Mucosa of descending colon (tissue), 3 donors: ENCODE measurements around the gene LYST. TPM values are rescaled to one million over a fixed set of nuclear protein-coding genes. Genes with fewer than 3 reads are reported as not detected.

Experiments
- ATAC-seq: fragments of 200-7000 bp; cut with Tn5 transposase; one replicate; pipeline ENCODE4 v1.9.1; 2020; ENCODE audit warnings: mild to moderate bottlenecking, moderate library complexity
- DNase-seq, 3 donors: peaks; one replicate each; pipeline ENCODE4 v3.0.0-alpha.2; 2020
- H3K36me3 ChIP-seq: fragments of 200-600 bp; one replicate; pipeline ENCODE4 v1.8.0; 2021; ENCODE audit warnings: low read depth, mild to moderate bottlenecking
- H3K4me1 ChIP-seq: fragments of 200-600 bp; one replicate; pipeline ENCODE4 v1.8.0; 2021; ENCODE audit warnings: low read depth, mild to moderate bottlenecking
- H3K4me3 ChIP-seq: fragments of 200-600 bp; one replicate; pipeline ENCODE4 v1.8.0; 2021; ENCODE audit warnings: mild to moderate bottlenecking
- H3K9me3 ChIP-seq: fragments of 200-600 bp; one replicate; pipeline ENCODE4 v1.8.0; 2021; ENCODE audit warnings: mild to moderate bottlenecking
- CTCF ChIP-seq: fragments of 200-600 bp; IDR thresholded peaks from one replicate; pipeline ENCODE4 v1.8.0; 2022; ENCODE audit warnings: antibody characterized with exemption, mild to moderate bottlenecking
- intact Hi-C, 2 donors: fragments of 100-400 bp; cut with DNase I in 1 of 2; cut with micrococcal nuclease in 1 of 2; formaldehyde crosslinking; loops; one replicate each; pipeline versions ENCODE4 v1.11.0 to v1.11.1; 2022; cut with DNase I, micrococcal nuclease
- total RNA-seq, 3 donors: library from RNA; stranded (reverse); fragmentation: NEBNext Ultra II Directional in 2 of 3; extraction: Animal tissue kit (Norgen Biotek cat#: 25700) in 2 of 3; gene quantifications; one replicate each; pipeline versions ENCODE4 v1.2.1 to v1.2.4, GENCODE V29; 2021 to 2023
- donor health status: DM: no; HTN: no; CAD: no; lungs with moderate emphysema.
- donor health status: DM: no; HTN: no; CAD: no.
- donor health status: DM: no; HTN: yes; CAD: no.

The LYST gene
- total RNA-seq, 3 donors from 2014 or later: 24.0 to 32.3 (median 26.7) TPM

- no peak for TF ChIP-seq CTCF
- intact Hi-C loops: no loop called here
- no peak overlapping the region for H3K4me3 ChIP-seq
- DNase-seq (no peak), ATAC-seq (no peak)
- H3K9me3 ChIP-seq: no peaks in the 10 kb centered on the region
- no peaks in the 10 kb centered on the region for H3K4me1 ChIP-seq
- no peaks in the 10 kb centered on the region for H3K36me3 ChIP-seq
Measured at GRCh38 chr1:235832011-235832410, 34.7 kb downstream of the LYST start.

- intact Hi-C loops: no loop called here
- H3K4me3 ChIP-seq: no peak overlapping the region
Measured at GRCh38 chr1:235831148-235831547, 35.6 kb downstream of the LYST start.

GRCh38 chr1:235826102-235826854 lies 40.4 kb downstream of the LYST start:
- ATAC-seq: no peak
- H3K4me1 ChIP-seq: no peaks in the 10 kb centered on the region

More at GRCh38 chr1:235831148-235831547, 35.6 kb downstream of the LYST start:
- Histone ChIP-seq H3K9me3 (no peaks in the 10 kb centered on the region), H3K4me1 (no peaks in the 10 kb centered on the region), H3K36me3 (no peaks in the 10 kb centered on the region)
- TF ChIP-seq CTCF: no peak
- no peak for ATAC-seq
- DNase-seq: no peak

GRCh38 chr1:235825229-235825628 lies 41.5 kb downstream of the LYST start:
- H3K9me3 ChIP-seq: no peaks in the 10 kb centered on the region
- no peak for ATAC-seq
- intact Hi-C loops: no loop called here

More at GRCh38 chr1:235826102-235826854, 40.4 kb downstream of the LYST start:
- no peak for DNase-seq
- Histone ChIP-seq H3K9me3 (no peaks in the 10 kb centered on the region), H3K36me3 (no peaks in the 10 kb centered on the region), H3K4me3 (no peak overlapping the region)
- TF ChIP-seq CTCF: no peak
- intact Hi-C loops: no loop called here

GRCh38 chr1:235823684-235824083 lies 43.0 kb downstream of the LYST start:
- intact Hi-C loops: no loop called here
- Histone ChIP-seq H3K36me3 (no peaks in the 10 kb centered on the region), H3K4me3 (no peak overlapping the region), H3K4me1 (no peaks in the 10 kb centered on the region), H3K9me3 (no peaks in the 10 kb centered on the region)
- DNase-seq (no peak), ATAC-seq (no peak)
- no peak for TF ChIP-seq CTCF

More at GRCh38 chr1:235825229-235825628, 41.5 kb downstream of the LYST start:
- no peak overlapping the region for H3K4me3 ChIP-seq
- no peaks in the 10 kb centered on the region for H3K4me1 ChIP-seq
- TF ChIP-seq CTCF: no peak
- H3K36me3 ChIP-seq: no peaks in the 10 kb centered on the region
- no peak for DNase-seq
